Stimulated activated CD8-positive, alpha-beta memory T cell treated with anti-CD3 and anti-CD28 coated beads, Interleukin-7, amount 100 ng/mL, for 4 hours (primary cell): ENCODE data around the gene FKBP4.

Source experiments
- DNase-seq, 2 donors: peaks; one replicate each; pipeline ENCODE4 v3.0.0-alpha.2; 2020; ENCODE audit warnings: low read depth in 2 of 2

FKBP4 gene

DNA sequence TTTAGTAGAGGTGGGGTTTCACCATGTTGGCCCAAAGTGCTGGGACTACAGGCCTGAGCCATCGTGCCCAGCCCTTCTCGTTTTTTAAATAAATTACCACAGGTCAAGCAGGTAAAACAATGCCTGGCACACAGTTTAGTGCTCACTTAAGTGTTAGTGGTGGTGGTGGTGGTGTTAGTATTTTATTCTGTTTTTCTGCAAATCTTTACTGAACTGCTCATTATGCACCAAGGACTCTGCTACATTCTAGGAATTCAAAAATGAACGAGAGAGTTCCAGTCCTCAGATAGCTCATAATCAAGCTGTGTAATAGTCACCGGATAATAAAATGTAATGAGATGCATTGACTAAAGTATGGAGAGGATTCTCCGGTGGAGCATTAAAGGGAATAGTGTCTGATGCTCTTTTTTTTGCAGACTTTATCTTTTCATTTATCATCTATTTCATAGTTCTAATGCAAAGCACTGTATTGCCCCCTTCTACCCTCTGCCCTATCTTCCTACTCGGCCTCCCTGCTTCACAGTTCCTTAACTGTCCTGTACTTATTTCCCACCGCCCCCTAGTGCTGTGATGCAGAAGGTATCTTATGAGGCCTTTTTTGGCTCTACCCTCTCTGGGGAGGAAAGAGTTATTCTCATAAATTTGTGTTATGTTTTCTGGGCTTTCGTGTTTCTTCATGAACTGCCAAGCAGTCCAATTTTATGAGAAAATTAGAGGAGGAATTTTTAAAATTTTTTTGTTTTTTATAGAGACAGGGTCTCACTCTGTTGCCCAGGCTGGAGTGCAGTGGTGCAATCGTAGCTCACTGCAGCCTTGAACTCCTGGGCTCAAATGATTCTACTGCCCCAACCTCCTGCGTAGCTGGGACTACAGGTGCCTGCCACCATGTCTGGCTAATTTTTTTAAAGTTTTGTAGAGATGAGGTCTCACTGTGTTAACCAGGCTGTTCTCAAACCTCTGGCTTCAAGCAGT is 18.7 kb downstream of the FKBP4 start:
- DNase-seq: no peak

DNA sequence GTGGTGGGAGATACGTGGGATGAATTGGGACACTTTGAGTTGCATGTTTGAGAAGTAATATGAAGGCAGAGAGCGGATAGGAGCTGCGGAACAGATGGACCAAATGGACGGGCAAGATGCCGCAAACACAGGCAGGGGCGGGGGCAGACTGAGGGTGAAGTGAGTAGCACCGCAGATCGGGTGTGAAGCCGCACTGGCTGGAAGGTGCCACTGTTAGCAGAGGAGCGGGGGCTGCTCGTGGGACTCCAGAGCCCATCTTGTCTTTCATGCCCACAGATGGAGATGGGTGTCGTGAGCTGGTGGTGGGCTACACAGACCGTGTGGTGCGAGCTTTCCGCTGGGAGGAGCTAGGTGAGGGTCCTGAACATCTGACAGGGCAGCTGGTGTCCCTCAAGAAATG is 25.0 kb downstream of the FKBP4 start:
- no peak for DNase-seq

DNA sequence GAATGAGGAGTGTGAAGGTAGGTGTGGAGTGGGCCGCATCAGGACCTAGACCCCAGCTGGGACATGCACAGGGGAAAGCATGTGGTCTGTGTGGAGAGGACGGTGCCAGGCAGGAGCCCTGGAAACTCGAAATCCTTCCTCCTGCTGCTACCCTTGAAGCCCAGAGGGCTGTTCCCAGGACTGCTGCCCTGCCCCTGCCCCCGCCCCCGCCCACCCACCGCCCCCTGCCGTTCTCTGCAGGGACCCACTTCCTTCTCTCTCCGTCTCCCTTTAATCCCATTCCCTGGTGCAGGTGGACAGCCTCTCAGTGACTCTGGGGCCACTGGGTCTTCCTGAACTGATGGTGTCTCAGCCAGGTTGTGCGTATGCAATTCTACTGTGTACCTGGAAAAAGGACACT is 25.7 kb downstream of the FKBP4 start:
- no peak for DNase-seq

- no peak for DNase-seq
These were observed 28.7 kb downstream of the FKBP4 start for GRCh38 chr12:2823483-2823882.

- no peak for DNase-seq
These were observed 29.8 kb downstream of the FKBP4 start for GRCh38 chr12:2824541-2824940.

GRCh38 chr12:2825132-2825531 is 30.4 kb downstream of the FKBP4 start:
- DNase-seq: no peak

DNA sequence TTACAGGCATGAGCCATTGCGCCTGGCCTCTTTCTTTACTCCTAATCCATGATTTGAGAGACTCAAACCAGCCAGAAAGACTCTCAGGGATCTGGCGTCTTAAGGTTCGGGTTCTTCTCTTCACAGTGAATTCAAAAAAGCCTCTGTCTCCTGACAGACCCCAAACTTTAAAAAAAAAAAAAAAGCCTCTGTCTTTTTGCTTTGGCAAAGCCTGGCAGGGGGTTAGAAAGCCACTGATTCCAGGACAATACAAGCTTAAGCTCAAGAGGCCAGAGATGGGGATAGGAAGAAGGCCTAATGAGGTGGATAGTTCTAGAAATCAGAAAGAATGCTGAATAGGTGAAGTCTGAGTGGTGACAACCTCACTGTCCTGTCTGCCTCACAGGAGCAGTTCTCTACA is 31.3 kb downstream of the FKBP4 start:
- DNase-seq: no peak

DNA sequence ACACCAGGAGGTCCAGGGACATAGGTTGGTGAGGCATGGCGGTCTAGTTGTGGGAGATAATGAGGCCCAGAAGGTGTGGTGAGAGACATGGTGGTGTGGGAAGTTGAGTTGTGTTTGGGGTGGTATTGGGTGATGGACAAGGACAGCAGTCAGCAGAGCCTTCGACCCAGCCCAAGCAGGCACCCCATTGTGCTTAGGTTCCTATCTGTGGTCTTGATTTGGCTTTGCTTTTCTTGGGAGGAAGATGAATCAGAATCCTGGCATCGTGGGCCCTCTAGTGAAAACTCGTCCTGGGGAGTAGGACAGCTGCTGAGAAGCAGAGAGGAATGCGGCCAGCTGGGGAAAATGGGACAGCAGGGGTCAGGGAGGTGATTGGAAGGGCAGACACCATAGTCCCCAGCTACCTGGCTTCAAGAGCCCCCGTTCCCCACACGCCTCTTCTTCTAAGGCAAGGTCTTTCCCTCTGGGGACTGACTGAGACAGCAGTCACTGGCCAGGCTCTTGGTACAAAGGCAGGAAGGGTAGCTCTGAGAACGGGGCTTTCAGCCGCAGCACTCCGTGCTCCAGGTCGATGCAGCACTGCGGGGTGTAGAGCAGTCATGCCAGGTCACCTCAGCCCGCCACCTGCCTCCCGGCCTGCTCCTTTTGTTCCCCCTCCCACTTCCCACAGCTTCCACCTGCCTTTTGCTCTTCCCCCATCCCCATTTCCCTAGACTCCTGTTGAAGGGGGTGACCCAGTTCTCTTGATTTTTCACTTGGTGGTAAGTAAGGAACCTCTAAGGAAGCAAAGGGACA is 32.1 kb downstream of the FKBP4 start:
- DNase-seq: no peak

DNA sequence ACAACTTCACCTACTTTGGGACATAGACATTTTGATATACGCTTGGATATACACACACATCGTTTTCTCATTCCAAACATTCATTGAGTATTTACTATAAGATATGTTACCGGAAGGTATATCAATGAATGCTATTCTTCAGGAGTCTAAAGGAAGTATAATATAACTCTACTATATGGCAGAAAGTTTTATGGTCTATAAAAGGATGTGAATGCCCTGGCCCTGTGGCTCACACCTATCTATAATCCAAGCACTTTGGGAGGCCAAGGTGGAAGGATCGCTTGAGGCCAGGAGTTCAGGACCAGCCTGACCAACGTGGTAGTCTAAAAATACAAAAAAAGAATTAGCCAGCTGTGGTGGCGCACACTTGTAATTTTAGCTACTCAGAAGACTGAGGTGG is 34.5 kb downstream of the FKBP4 start:
- no peak for DNase-seq

DNA sequence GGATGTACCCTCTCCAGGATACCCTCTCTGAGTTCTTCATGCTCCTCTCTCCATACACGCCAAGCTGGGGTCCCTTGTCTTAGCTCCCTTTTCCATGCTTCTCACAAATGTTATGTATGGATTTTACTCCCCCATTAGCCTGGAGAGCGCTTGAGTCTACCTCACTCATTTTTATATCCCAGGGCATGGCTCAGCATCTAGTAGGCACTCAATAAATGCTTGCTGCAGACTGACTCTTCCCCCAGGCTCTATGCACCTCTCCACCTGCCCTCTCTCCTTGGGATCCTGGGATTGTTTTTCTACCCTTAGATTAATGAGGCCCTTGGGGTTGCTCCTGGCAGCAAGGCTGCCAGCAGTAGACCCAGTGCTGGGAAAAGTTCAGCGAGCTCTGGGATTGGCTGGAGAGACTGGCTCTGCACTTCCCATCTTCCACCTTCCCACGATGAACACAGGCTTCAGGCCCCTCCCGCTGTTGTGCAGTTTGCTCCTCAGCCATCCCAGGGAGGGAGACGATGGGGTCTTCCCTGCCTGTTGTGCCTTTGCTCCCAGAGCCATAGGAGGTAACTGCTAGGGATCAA is 37.9 kb downstream of the FKBP4 start:
- no peak for DNase-seq

- DNase-seq: no peak
These were observed 38.6 kb downstream of the FKBP4 start for GRCh38 chr12:2833327-2833726.

GRCh38 chr12:2833810-2834209 is 39.0 kb downstream of the FKBP4 start:
- DNase-seq: no peak

DNA sequence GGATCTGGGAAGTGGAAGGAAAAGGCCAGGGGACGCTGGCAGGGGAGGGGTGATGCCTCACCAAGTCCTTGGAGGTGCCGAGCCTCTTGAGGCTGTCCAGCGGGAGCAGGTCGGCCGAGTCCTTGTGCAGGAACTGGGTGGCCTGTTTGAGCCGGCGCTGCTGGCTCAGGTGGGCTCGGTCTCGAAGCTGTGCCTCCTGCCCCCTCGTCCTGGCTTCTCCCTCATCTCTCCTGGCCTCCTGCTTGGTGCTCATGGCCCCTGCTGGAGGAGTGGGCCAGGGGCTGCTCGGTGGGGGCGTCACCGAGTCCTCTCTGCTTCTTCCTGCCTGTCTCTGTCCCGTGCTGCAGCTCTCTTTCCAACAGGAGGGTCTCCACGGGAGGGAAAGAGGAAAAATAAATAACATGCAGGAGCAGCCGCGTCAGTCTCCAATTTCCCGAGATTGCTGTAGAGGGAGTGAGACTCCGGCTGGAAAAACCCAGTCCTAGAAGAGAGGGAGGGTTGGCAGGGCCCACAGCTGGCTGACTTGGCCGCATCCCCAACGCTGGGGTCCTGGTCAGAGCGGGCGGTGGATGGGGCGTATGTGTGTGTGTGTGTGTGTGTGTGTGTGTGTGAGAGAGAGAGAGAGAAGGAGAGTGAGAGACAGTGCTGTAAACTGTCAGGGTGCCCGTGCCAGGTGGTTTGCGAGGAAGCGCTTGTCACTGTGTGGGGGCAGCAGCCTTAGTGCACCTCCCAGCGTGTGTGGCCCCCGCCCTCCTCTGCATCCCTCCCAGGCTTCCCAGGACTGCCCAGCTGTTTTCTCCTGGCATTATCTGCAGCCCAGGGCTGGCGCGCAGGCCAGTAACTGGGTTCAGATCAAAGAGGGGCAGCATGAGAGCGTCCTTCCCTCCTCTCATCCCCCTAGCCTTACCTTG is 40.1 kb downstream of the FKBP4 start, which contains the start of gene NRIP2:
NRIP2 (minus strand) TSS at position 455 of the 911 bp plus-strand sequence; CDS start at position 403, 52 bp downstream.
- DNase-seq: no peak

DNA sequence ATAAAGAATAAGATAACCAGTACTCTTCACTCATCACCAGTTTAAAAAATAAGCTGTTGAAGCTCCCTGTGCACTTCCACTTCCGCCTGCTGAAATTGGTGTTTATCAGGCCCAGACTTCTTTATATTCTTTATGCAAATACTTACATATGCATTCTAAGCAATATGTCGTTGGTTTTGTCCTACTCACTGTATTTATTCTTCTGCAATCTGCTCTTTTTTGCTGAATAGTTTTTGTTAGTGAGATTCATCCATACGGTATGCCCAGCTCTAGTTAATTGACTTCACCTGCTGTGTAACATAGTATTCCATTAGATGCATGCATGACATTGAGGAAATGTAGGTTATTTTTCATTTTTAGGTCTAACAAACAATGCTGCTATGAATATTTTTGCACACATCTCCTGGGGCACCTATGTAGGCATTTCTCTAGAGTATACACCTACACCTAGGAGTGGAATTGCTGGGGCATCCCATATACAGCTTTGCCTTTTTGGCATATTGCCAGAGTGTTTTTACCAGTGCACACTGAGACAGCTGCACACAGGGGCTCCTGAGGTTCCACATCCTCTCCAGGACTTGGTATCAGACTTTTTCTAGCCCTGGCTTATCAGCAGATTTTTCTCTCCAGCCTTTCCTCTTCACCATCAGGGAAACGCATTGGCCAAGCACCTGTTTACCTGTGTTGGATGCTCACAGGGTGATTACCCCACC is 41.1 kb downstream of the FKBP4 start:
- DNase-seq: no peak

GRCh38 chr12:2836574-2836973 is 41.8 kb downstream of the FKBP4 start:
- no peak for DNase-seq

- no peak for DNase-seq
These were observed 46.4 kb downstream of the FKBP4 start for GRCh38 chr12:2841056-2841650.

DNA sequence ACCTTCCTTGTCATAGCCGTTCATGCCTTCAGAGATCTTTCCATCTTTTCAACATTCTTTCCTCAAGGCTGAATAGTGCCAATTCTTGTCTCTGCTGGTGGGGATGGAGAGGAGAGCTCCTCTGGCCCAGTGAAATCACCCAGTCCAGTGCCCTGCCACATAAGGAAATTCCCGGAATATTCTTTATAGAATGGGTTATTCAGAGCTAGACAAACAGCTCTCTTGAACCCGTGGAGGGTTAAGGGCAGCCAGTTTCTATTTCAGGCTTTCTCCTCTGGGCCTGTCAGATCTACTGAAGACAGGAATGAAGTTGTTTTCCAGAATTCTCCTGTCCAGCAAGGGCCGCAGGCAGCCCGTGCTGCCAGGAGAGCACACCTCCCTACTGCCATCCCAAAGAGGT is 48.2 kb downstream of the FKBP4 start:
- no peak for DNase-seq

DNA sequence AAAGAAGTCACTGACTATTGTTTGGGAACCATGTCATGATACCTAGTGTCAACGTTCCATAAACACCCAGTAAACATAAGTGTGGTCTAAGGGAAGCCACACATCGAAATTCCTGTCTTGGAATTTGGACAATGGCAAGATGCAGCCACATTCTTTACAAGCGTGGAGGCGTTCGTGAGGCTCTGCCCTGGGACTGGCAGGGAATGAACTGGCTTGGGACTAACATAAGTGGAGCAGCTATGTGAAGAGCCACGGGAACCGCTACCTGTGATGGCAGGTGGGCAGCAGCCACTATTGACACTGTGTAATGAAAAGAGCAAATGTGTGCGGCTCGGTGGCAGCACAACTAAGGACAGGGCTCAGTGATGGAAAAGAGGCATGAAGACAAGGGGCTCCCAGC is 50.0 kb downstream of the FKBP4 start:
- DNase-seq: no peak

DNA sequence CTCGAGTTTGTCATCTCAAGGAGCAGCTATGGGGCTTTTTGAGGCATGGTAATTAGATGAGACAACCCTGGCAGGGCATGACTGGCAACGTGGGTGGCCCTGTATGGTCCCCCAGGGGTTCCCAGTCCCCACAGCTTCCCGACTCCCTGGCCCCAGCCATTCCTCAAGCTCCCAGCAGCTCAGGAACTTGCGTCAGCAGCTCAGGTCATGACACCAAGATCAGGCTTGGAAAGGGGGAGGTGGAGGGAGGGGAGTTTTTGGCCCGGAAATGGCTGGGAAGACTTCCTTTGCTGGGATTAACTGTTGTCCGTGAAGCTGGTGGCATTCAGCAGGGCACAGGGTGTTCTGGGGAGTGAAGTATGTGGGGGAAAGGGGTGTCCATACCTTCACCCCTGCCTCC is 50.5 kb downstream of the FKBP4 start:
- no peak for DNase-seq

DNA sequence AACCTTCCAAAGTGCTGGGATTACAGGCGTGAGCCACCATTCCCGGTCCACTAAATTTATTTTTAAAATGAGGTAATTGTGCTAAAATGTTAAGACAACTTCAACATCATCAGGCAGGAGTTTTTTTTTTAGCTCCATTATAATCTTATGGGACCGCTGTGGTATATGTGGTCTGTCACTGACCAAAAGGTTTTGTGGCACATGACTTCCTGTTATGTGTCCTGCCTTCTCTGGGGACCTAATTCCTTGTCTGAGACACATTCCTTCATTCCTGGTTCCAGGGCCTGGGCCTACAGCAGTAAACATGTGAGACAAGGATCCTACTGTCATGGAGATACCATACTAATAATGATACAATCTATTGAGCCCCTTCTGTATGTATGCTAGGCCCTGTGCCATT is 57.2 kb downstream of the FKBP4 start:
- DNase-seq: no peak
